ENCODE measurements around the gene WDR27. TPM values are rescaled to one million over a fixed set of nuclear protein-coding genes. Genes with fewer than 3 reads are reported as not detected.

WDR27 gene
- total RNA-seq, 1 donor from 2014 or later, result 92.7 TPM

GRCh38 chr6:169530752-169531123, 171.1 kb downstream of the WDR27 start:
- peaks cover 0 to 3% of the 10 kb centered on the region in 2 donors for H3K4me1 ChIP-seq
- no peak overlapping the region for H3K4me3 ChIP-seq
- H3K27ac ChIP-seq, result no peak overlapping the region
- DNase-seq (ENCODE audit: low spot score in 2 of 2), result no peak
- H3K27me3 ChIP-seq, result no peaks in the 10 kb centered on the region
- peaks cover 0 to 18% of the 10 kb centered on the region in 2 donors for H3K9me3 ChIP-seq
- no peaks in the 10 kb centered on the region for H3K36me3 ChIP-seq
- intact Hi-C loops (cut with DNase I), result no loop called here
- TF ChIP-seq, protein P1, sequence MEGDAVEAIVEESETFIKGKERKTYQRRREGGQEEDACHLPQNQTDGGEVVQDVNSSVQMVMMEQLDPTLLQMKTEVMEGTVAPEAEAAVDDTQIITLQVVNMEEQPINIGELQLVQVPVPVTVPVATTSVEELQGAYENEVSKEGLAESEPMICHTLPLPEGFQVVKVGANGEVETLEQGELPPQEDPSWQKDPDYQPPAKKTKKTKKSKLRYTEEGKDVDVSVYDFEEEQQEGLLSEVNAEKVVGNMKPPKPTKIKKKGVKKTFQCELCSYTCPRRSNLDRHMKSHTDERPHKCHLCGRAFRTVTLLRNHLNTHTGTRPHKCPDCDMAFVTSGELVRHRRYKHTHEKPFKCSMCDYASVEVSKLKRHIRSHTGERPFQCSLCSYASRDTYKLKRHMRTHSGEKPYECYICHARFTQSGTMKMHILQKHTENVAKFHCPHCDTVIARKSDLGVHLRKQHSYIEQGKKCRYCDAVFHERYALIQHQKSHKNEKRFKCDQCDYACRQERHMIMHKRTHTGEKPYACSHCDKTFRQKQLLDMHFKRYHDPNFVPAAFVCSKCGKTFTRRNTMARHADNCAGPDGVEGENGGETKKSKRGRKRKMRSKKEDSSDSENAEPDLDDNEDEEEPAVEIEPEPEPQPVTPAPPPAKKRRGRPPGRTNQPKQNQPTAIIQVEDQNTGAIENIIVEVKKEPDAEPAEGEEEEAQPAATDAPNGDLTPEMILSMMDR (IDR thresholded peaks at IDR 0.05), result no peak

DNA sequence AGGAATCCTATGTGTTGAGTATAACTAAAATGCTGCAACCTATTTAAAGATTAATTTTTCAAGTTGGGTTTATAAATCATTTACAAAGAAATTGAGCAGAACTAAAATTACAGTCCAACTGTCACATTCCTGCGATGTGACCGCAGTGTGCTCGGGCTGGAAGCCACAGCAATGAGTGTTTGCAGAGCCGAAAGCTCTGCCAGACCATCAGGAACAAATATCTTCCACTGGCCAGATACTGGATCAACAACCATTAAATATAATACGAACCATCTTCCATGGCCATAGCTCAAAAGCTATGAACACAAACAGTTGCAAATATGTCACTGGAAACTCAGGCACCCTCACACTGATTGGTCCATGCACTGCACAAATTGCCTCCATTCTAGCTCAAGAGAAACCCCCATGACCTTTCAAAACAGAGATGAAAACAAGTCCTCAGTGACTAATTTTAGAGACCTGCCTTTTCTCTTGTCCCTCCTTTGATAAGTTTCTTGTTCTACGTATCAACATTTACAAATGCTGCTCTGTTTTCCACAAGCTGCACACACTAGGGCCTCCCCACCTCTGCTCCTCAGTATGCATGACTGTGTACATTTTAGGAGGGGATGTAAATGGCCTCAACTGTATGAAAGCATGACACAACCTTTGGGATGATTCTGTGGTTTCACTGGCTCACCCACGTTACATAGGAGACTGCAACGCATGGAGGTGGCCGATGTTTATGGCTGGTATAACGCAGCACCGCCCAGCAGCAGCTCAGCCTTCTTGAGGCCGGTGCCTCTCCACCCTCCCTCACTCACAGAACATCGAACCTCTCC, 171.7 kb downstream of the WDR27 start:
- TF ChIP-seq, protein P1 (IDR thresholded peaks at IDR 0.05), result no peak
- intact Hi-C loops (cut with DNase I), result no loop called here
- H3K36me3 ChIP-seq, result no peaks in the 10 kb centered on the region
- DNase-seq (ENCODE audit: low spot score in 2 of 2), result no peak
- H3K9me3 ChIP-seq, result peaks cover 0 to 12% of the 10 kb centered on the region in 2 donors
- peaks cover 0 to 3% of the 10 kb centered on the region in 2 donors for H3K4me1 ChIP-seq
- no peak overlapping the region for H3K27ac ChIP-seq
- no peaks in the 10 kb centered on the region for H3K27me3 ChIP-seq
- H3K4me3 ChIP-seq, result no peak overlapping the region

DNA sequence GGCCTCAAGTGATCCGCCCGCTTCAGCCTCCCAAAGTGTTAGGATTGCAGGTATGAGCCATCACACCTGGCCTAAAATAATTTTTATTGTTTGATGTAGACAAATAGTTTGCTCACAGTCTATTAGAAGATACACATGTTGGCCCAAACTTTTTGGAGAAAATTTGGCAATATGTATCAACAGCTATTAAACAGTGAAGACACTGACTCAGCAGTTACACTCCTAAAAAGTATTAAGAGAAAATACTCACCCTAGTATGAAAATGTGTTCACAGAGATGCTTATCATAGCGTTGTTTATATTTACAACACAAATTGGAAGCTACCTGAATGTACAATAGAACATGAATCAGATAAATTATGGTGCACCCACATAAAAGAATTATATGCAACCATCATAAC, 173.1 kb downstream of the WDR27 start:
- H3K4me3 ChIP-seq, result no peak overlapping the region
- H3K27me3 ChIP-seq, result no peaks in the 10 kb centered on the region
- TF ChIP-seq, protein P1 (IDR thresholded peaks at IDR 0.05), result no peak
- no peak overlapping the region for H3K27ac ChIP-seq
- H3K4me1 ChIP-seq, result peaks cover 0 to 3% of the 10 kb centered on the region in 2 donors
- peaks cover 0 to 4% of the 10 kb centered on the region in 2 donors for H3K9me3 ChIP-seq
- H3K36me3 ChIP-seq, result no peaks in the 10 kb centered on the region
- intact Hi-C loops (cut with DNase I), result no loop called here
- no peak for DNase-seq (ENCODE audit: low spot score in 2 of 2)

- Histone ChIP-seq H3K4me3 (no peak overlapping the region), H3K27me3 (no peaks in the 10 kb centered on the region), H3K36me3 (no peaks in the 10 kb centered on the region), H3K4me1 (peaks cover 0 to 3% of the 10 kb centered on the region in 2 donors), H3K9me3 (no peaks in the 10 kb centered on the region), H3K27ac (no peak overlapping the region)
- TF ChIP-seq, protein P1 (IDR thresholded peaks at IDR 0.05), result no peak
- no peak for DNase-seq (ENCODE audit: low spot score in 2 of 2)
- intact Hi-C loops (cut with DNase I), result no loop called here
Observed at GRCh38 chr6:169527306-169527705, 174.5 kb downstream of the WDR27 start.

DNA sequence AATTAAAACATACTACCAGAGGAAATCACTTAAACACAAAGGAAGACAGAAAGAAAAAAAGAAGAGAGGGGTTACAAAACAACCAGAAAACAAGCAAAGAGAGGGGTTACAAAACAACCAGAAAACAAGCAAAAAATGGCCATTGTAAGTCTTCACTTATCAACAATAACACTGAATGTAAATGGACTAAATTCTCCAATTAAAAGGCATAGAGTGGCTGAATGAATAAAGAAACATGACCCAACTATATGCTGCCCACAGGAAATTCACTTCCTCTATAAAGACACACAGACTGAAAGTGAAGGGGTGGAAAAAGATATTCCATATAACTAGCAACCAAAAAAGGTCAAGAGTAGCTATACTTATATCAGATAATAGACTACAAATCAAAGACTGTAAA, 180.0 kb downstream of the WDR27 start:
- no peak for DNase-seq (ENCODE audit: low spot score in 2 of 2)
- TF ChIP-seq, protein P1 (IDR thresholded peaks at IDR 0.05), result no peak
- no peaks in the 10 kb centered on the region for H3K27me3 ChIP-seq
- no peaks in the 10 kb centered on the region for H3K36me3 ChIP-seq
- H3K4me3 ChIP-seq, result no peak overlapping the region
- peaks cover 8 to 15% of the 10 kb centered on the region in 2 donors for H3K9me3 ChIP-seq
- H3K27ac ChIP-seq, result no peak overlapping the region
- no peaks in the 10 kb centered on the region for H3K4me1 ChIP-seq
- intact Hi-C loops (cut with DNase I), result no loop called here
